Progenitor cell of endocrine pancreas (in vitro differentiated cells): Measurements from ENCODE around the gene KMT2D. TPM values are rescaled to one million over a fixed set of nuclear protein-coding genes. Genes with fewer than 3 reads are reported as not detected.

Source experiments
- DNase-seq: peaks from one replicate; pipeline ENCODE4 v3.0.0; 2021; ENCODE audit warnings: low spot score; ENCODE audit not compliant: unreplicated experiment
- H3K27ac Mint-ChIP-seq: 2 replicates; pipeline ENCODE4 v1.8.0; 2021; ENCODE audit warnings: mild to moderate bottlenecking, moderate library complexity, mixed read lengths
- H3K27me3 Mint-ChIP-seq: 2 replicates; pipeline ENCODE4 v1.8.0; 2021; ENCODE audit warnings: mixed read lengths
- H3K36me3 Mint-ChIP-seq: 2 replicates; pipeline ENCODE4 v1.8.0; 2022; ENCODE audit warnings: mixed read lengths; ENCODE audit not compliant: insufficient read depth
- H3K4me1 Mint-ChIP-seq: 2 replicates; pipeline ENCODE4 v1.8.0; 2021; ENCODE audit warnings: low read depth, mixed read lengths
- H3K4me3 Mint-ChIP-seq: 2 replicates; pipeline ENCODE4 v1.8.0; 2021; ENCODE audit warnings: low read depth, mild to moderate bottlenecking, moderate library complexity, mixed read lengths
- H3K9me3 Mint-ChIP-seq: 2 replicates; pipeline ENCODE4 v1.8.0; 2021; ENCODE audit warnings: low read depth, mixed read lengths
- CTCF ChIP-seq: fragments of 200-600 bp; sonication (generic); IDR thresholded peaks from one replicate; pipeline ENCODE4 v1.5.0; 2021; ENCODE audit warnings: antibody characterized with exemption, mild to moderate bottlenecking; ENCODE audit not compliant: unreplicated experiment
- total RNA-seq: library from RNA; stranded (reverse); gene quantifications from 2 replicates; pipeline ENCODE4 v1.2.1, GENCODE V29; 2021

KMT2D gene
- total RNA-seq, 1 donor from 2014 or later = 132 TPM

GRCh38 chr12:49025463-49025862, 35.1 kb downstream of the KMT2D start:
- Mint-ChIP-seq H3K27ac (no peak overlapping the region), H3K27me3 (no peaks in the 10 kb centered on the region), H3K4me3 (no peak overlapping the region), H3K36me3 (peaks cover 19% of the 10 kb centered on the region), H3K9me3 (no peaks in the 10 kb centered on the region), H3K4me1 (no peaks in the 10 kb centered on the region)
- DNase-seq = no peak
- no peak for TF ChIP-seq CTCF

GRCh38 chr12:49024543-49024942, 36.1 kb downstream of the KMT2D start:
- no peak for TF ChIP-seq CTCF
- H3K36me3 Mint-ChIP-seq = peaks cover 19% of the 10 kb centered on the region

GRCh38 chr12:49023812-49024211, 36.8 kb downstream of the KMT2D start:
- H3K4me1 Mint-ChIP-seq = peaks cover 6% of the 10 kb centered on the region
- H3K4me3 Mint-ChIP-seq = no peak overlapping the region
- no peak for DNase-seq
- no peaks in the 10 kb centered on the region for H3K27me3 Mint-ChIP-seq
- peaks cover 18% of the 10 kb centered on the region for H3K36me3 Mint-ChIP-seq
- H3K27ac Mint-ChIP-seq = no peak overlapping the region
- TF ChIP-seq CTCF = no peak
- no peaks in the 10 kb centered on the region for H3K9me3 Mint-ChIP-seq

More at GRCh38 chr12:49024543-49024942, 36.1 kb downstream of the KMT2D start:
- H3K4me3 Mint-ChIP-seq = no peak overlapping the region
- H3K27ac Mint-ChIP-seq = no peak overlapping the region
- H3K4me1 Mint-ChIP-seq = peaks cover 3% of the 10 kb centered on the region
- no peaks in the 10 kb centered on the region for H3K9me3 Mint-ChIP-seq
- no peaks in the 10 kb centered on the region for H3K27me3 Mint-ChIP-seq
- DNase-seq = no peak

- Mint-ChIP-seq H3K9me3 (no peaks in the 10 kb centered on the region), H3K27me3 (no peaks in the 10 kb centered on the region), H3K27ac (no peak overlapping the region), H3K4me3 (no peak overlapping the region), H3K36me3 (peaks cover 15% of the 10 kb centered on the region), H3K4me1 (peaks cover 11% of the 10 kb centered on the region)
- TF ChIP-seq CTCF = no peak
- DNase-seq = no peak
Observed at GRCh38 chr12:49022558-49023178, 37.9 kb downstream of the KMT2D start.

- Mint-ChIP-seq H3K4me3 (no peak overlapping the region), H3K4me1 (peaks cover 12% of the 10 kb centered on the region), H3K27me3 (no peaks in the 10 kb centered on the region), H3K27ac (no peak overlapping the region), H3K36me3 (peaks cover 13% of the 10 kb centered on the region), H3K9me3 (no peaks in the 10 kb centered on the region)
- TF ChIP-seq CTCF = no peak
- DNase-seq = no peak
Observed at GRCh38 chr12:49021292-49021915, 39.2 kb downstream of the KMT2D start.
